ENCODE results near the gene TRIO.

TRIO gene

GRCh38 chr5:14328144-14328543 lies 185.0 kb downstream of the TRIO start:
- peak; percentile 61 for DNase-seq (ENCODE audit: low spot score)

GRCh38 chr5:14330291-14330690 lies 187.1 kb downstream of the TRIO start:
- no peak for DNase-seq (ENCODE audit: low spot score)

- no peak for DNase-seq (ENCODE audit: low spot score)
Observed at GRCh38 chr5:14330729-14331385, 187.7 kb downstream of the TRIO start.

GRCh38 chr5:14331386-14331781 lies 188.2 kb downstream of the TRIO start:
- no peak for DNase-seq (ENCODE audit: low spot score)

GRCh38 chr5:14332038-14332631 lies 189.0 kb downstream of the TRIO start:
- no peak for DNase-seq (ENCODE audit: low spot score)

- DNase-seq (ENCODE audit: low spot score), result peak; percentile 74
Observed at GRCh38 chr5:14332746-14333145, 189.6 kb downstream of the TRIO start.

- DNase-seq (ENCODE audit: low spot score), result no peak
Observed at GRCh38 chr5:14337593-14337992, 194.5 kb downstream of the TRIO start.

- DNase-seq (ENCODE audit: low spot score), result no peak
Observed at GRCh38 chr5:14339468-14339867, 196.3 kb downstream of the TRIO start.

- no peak for DNase-seq (ENCODE audit: low spot score)
Observed at GRCh38 chr5:14341571-14342230, 198.6 kb downstream of the TRIO start.

GRCh38 chr5:14342306-14342705 lies 199.2 kb downstream of the TRIO start:
- DNase-seq (ENCODE audit: low spot score), result no peak

- no peak for DNase-seq (ENCODE audit: low spot score)
Observed at GRCh38 chr5:14343376-14343775, 200.2 kb downstream of the TRIO start.

GRCh38 chr5:14347522-14347921 lies 204.4 kb downstream of the TRIO start:
- DNase-seq (ENCODE audit: low spot score), result no peak

GRCh38 chr5:14348142-14348541 lies 205.0 kb downstream of the TRIO start:
- no peak for DNase-seq (ENCODE audit: low spot score)

GRCh38 chr5:14349029-14349428 lies 205.9 kb downstream of the TRIO start:
- no peak for DNase-seq (ENCODE audit: low spot score)

GRCh38 chr5:14351086-14351661 lies 208.0 kb downstream of the TRIO start:
- no peak for DNase-seq (ENCODE audit: low spot score)

GRCh38 chr5:14351845-14352712 lies 208.9 kb downstream of the TRIO start:
- peak; percentile 67 for DNase-seq (ENCODE audit: low spot score)

- DNase-seq (ENCODE audit: low spot score), result no peak
Observed at GRCh38 chr5:14353726-14354474, 210.8 kb downstream of the TRIO start.

GRCh38 chr5:14355391-14355790 lies 212.2 kb downstream of the TRIO start:
- DNase-seq (ENCODE audit: low spot score), result no peak

- no peak for DNase-seq (ENCODE audit: low spot score)
Observed at GRCh38 chr5:14356305-14356704, 213.2 kb downstream of the TRIO start.

GRCh38 chr5:14357441-14357840 lies 214.3 kb downstream of the TRIO start:
- DNase-seq (ENCODE audit: low spot score), result no peak

GRCh38 chr5:14357851-14358250 lies 214.7 kb downstream of the TRIO start:
- no peak for DNase-seq (ENCODE audit: low spot score)

Measured in globus pallidus (tissue), 1 donor.